Measurements from ENCODE around the gene MANBA. TPM values are rescaled to one million over a fixed set of nuclear protein-coding genes. Genes with fewer than 3 reads are reported as not detected.
A peak's percentile ranks its signal among the peaks of the same experiment; 100 is the strongest.

Gene MANBA
- total RNA-seq, 2 experiments from 2014 or later = 8.7 to 10.0 TPM

DNA sequence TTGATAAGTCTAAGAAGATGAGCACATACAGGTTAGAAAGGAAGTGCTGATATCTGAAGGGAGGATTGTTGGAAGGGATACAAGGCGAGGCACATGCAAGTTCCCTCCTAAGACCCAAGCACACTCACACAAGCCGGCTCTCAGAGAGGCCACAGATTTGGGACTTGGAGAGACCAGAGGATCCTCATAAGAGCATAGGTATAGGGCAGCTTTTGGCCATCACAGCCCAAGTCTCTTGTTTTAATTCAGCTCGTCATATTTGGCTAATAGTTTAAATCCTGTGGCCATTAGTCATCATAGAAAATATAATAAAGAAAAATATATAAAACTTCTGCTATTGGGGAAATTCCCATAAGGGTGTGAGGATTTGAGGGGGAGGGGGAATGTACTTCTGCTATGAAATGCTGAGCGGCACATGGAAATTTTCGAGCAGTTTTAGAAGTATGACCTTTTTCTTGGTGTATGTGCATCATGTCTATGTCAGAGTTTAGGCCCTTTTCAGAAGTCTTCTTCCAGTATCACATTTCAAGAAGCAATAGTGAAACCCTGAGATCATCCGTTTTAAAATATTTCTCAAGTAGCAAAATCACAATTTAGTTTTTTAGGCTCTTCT is 161.9 kb downstream of the MANBA start:
- H3K4me3 Mint-ChIP-seq = peak overlapping the region; percentile 59
- no peaks in the 10 kb centered on the region for H3K27me3 Mint-ChIP-seq
- H3K27ac Mint-ChIP-seq = peak overlapping the region; percentile 96
- H3K9me3 Mint-ChIP-seq = no peaks in the 10 kb centered on the region
- peaks cover 84% of the 10 kb centered on the region for H3K36me3 Mint-ChIP-seq
- H3K4me1 Mint-ChIP-seq = peaks cover 75% of the 10 kb centered on the region
- no peak for DNase-seq

DNA sequence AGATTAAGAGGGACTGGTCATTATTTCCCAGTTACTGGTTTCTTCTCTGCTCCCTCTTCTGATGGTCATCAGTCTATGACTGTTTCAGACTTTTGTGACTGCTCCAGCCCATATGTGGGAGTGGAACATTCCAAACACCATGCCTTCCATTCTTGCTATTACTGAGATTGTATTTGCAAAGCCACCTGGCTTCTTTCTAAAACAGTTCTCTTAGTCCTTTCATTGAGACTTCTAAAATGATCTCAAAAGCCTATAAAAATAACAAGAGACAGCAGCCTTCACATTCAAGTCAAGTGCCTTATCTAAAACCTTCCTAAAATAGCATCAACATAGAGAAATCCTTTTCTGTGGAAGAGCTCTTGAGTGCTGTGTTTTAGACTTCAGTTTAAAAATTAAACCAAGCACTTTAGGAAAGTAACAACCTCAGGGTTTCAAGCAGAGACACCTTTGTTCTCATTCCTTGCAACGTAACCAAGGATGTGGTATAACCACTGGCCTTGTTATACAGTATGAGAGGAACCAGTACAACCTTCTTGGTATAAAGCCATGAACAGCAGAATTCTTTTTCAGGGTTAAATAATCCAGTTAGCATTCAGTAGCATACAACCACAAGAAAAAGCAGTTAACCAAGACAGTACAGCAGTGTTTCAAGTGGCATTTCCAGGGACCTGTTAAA is 162.5 kb downstream of the MANBA start:
- H3K9me3 Mint-ChIP-seq = no peaks in the 10 kb centered on the region
- peak overlapping the region; percentile 96 for H3K27ac Mint-ChIP-seq
- peak overlapping the region; percentile 55 for H3K4me3 Mint-ChIP-seq
- H3K4me1 Mint-ChIP-seq = peaks cover 74% of the 10 kb centered on the region
- H3K27me3 Mint-ChIP-seq = no peaks in the 10 kb centered on the region
- no peak for DNase-seq
- peaks cover 82% of the 10 kb centered on the region for H3K36me3 Mint-ChIP-seq

DNA sequence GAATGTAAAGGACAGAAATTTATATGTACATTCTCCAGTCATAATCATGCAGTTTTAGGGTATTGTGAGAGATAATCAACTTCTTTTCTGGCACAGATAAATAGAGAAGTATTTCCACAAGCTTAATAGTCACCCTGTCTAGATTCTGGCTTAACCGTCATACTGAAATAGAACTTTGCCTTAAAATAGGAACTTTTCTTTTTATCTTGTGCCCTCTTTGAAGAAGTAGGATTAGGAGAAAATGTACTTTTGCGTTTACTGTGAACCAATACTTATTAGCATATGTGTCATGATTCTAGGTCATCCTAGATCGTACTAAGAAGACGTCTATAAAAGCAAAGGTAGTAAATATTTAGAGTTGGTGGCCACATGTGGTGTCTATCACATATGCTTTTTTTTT is 164.2 kb downstream of the MANBA start:
- peaks cover 87% of the 10 kb centered on the region for H3K4me1 Mint-ChIP-seq
- H3K36me3 Mint-ChIP-seq = peaks cover 84% of the 10 kb centered on the region
- no peak overlapping the region for H3K4me3 Mint-ChIP-seq
- H3K9me3 Mint-ChIP-seq = peaks cover 2% of the 10 kb centered on the region
- DNase-seq = no peak
- H3K27me3 Mint-ChIP-seq = no peaks in the 10 kb centered on the region
- H3K27ac Mint-ChIP-seq = peak overlapping the region; percentile 78

DNA sequence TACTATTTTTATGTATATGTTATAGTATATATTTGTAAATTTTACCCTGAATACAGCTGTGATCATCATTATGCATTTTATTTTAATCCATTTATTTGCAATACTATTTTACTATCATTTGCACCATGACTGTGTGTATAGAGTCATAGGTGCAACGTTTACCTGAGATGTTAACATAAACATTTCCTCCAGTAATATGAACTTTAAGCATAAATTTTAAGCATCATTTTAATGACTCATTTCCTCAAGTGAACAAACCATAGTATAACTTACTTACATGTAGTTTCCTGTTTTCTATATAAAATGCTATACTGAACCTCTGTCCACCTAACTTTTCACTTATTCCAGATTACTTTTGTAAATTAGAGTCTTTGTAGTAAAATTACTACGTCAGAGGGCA is 166.8 kb downstream of the MANBA start:
- H3K27me3 Mint-ChIP-seq = no peaks in the 10 kb centered on the region
- no peak for DNase-seq
- H3K36me3 Mint-ChIP-seq = peaks cover 86% of the 10 kb centered on the region
- H3K9me3 Mint-ChIP-seq = peaks cover 6% of the 10 kb centered on the region
- H3K4me1 Mint-ChIP-seq = peaks cover 91% of the 10 kb centered on the region
- H3K4me3 Mint-ChIP-seq = no peak overlapping the region
- H3K27ac Mint-ChIP-seq = peak overlapping the region; percentile 78

DNA sequence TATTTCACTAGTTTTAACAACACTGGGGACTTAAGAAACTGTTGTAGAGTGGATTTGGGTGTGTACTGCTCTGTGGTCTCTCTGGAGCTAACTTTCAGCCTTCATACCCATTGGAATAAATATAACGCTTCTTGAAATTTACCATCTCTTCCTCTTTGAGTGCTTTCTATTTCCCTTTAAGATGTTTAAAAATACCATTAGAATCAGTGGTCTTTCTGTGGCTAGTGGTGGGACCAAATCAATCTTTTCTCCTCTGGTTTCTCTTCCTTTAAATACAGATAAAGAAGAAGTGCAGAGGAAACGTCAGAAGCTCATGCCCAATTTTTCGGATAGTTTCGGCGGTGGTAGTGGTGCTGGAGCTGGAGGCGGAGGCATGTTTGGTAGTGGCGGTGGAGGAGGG is 167.6 kb downstream of the MANBA start:
- peaks cover 6% of the 10 kb centered on the region for H3K9me3 Mint-ChIP-seq
- H3K4me3 Mint-ChIP-seq = no peak overlapping the region
- H3K4me1 Mint-ChIP-seq = peaks cover 87% of the 10 kb centered on the region
- peaks cover 86% of the 10 kb centered on the region for H3K36me3 Mint-ChIP-seq
- H3K27ac Mint-ChIP-seq = peak overlapping the region; percentile 60
- no peaks in the 10 kb centered on the region for H3K27me3 Mint-ChIP-seq
- no peak for DNase-seq

DNA sequence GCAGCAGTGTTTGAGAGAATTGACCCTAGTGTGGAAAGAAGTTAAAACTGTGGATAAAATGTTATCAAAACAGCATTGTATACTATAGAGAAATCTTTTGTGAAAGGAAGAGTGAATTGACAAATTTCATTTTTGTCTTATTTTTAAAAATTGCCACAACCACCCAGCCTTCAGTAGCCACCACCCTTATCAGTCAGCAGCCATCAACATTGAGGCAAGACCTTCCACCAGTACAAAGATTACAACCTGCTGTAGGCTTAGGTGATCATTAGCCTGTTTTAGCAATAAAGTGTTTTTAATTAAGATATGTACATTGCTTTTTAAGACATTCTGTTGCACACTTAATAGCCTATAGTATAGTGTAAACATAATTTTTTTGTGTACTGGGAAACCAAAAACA is 168.5 kb downstream of the MANBA start:
- DNase-seq = no peak
- Mint-ChIP-seq H3K4me1 (peaks cover 87% of the 10 kb centered on the region), H3K9me3 (peaks cover 6% of the 10 kb centered on the region), H3K4me3 (no peak overlapping the region), H3K36me3 (peaks cover 86% of the 10 kb centered on the region), H3K27ac (peak overlapping the region; percentile 60), H3K27me3 (no peaks in the 10 kb centered on the region)

DNA sequence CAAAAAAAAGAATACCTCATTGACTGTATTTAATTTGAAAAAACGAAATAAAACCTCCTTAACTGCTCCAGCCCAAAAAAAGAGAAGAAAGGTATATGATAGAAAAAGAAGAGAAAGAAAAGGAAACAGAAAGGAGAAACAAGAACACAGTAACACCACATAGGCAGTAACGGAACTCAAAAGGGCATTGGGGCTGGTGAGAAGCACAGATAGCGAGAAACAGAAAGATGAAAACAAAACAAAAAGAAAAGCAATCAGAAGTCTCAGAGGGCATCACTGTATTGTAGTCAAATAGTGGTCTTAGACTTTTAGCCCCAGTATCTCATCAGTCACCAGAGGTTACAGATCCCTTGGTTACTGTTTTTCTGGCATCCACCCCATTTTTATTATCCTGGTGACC is 171.0 kb downstream of the MANBA start:
- H3K4me3 Mint-ChIP-seq = peak overlapping the region; percentile 6
- H3K36me3 Mint-ChIP-seq = peaks cover 88% of the 10 kb centered on the region
- no peaks in the 10 kb centered on the region for H3K27me3 Mint-ChIP-seq
- H3K27ac Mint-ChIP-seq = peak overlapping the region; percentile 89
- DNase-seq = no peak
- peaks cover 93% of the 10 kb centered on the region for H3K4me1 Mint-ChIP-seq
- peaks cover 6% of the 10 kb centered on the region for H3K9me3 Mint-ChIP-seq

DNA sequence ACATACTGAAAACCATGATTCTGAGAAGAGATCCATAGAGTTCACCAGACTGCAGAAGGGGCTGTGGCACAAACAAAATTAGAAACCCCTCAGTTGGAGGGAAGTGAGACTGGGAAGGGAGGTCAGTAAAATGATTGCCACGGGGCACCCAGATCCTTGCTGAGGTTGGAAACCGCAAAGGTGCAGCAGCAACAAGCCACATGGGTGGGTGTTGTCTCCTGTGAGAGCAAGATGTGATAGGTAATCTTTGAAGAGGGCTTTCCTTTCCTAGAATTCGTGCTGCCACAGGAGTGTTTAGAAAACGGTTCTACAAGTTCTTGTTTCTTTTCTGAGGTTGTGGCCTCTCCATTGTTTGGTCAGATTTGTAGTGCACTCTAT is 174.1 kb downstream of the MANBA start:
- no peaks in the 10 kb centered on the region for H3K27me3 Mint-ChIP-seq
- H3K9me3 Mint-ChIP-seq = peaks cover 3% of the 10 kb centered on the region
- H3K36me3 Mint-ChIP-seq = peaks cover 88% of the 10 kb centered on the region
- H3K4me1 Mint-ChIP-seq = peaks cover 89% of the 10 kb centered on the region
- H3K4me3 Mint-ChIP-seq = peak overlapping the region; percentile 51
- H3K27ac Mint-ChIP-seq = peak overlapping the region; percentile 86
- DNase-seq = peak; percentile 68

DNA sequence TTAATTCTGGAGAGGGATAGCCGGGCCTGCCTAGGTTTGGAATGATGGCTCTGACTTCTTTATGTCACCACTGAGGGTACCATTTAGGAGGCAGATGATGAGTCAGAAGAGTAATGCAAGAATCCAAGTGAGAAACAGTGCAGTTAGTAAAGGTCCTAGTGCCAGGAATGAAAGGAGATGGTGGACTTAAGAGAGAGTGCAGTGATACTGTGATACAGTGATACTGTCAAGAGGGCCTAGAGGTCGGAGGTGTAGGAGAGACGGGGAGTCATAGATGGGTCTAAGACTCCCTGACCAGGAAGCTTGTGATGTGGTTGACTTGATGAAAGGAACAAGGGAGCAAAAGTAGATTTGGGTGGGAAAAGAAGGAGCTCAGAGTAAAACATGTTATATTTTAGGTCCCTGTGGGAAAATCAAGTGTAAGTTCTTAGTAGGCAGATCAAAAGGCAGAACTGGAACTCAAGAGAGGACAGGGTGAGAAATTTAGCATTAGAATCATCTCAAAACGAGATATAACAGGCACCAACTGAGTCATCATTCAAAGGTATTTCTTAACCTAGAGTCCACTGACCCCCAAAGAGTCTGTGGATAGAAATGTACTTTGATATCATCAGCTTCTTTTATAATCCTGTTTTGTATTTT is 174.6 kb downstream of the MANBA start:
- H3K4me3 Mint-ChIP-seq = peak overlapping the region; percentile 18
- H3K9me3 Mint-ChIP-seq = peaks cover 3% of the 10 kb centered on the region
- peak overlapping the region; percentile 86 for H3K27ac Mint-ChIP-seq
- H3K27me3 Mint-ChIP-seq = no peaks in the 10 kb centered on the region
- no peak for DNase-seq
- H3K36me3 Mint-ChIP-seq = peaks cover 84% of the 10 kb centered on the region
- peaks cover 86% of the 10 kb centered on the region for H3K4me1 Mint-ChIP-seq

DNA sequence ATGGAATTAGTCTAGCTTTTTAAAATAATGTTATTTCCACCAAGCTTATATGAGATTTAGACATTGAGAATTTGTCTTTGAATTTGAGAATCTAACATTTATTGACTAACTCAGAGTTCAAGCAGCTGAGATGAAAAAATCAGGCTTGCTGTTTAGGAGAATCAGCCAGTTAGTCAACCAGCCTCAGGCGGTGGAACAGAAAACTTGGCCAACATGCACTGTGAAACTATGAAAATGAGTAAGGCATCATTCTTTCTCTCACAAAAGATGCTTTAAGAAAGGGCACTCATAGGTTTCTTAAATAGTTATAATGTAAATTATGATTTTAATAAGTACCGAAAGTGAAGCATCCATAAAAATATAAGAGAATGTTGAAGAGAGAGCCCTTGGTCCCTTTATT is 175.4 kb downstream of the MANBA start:
- peaks cover 81% of the 10 kb centered on the region for H3K4me1 Mint-ChIP-seq
- H3K4me3 Mint-ChIP-seq = peak overlapping the region; percentile 18

DNA sequence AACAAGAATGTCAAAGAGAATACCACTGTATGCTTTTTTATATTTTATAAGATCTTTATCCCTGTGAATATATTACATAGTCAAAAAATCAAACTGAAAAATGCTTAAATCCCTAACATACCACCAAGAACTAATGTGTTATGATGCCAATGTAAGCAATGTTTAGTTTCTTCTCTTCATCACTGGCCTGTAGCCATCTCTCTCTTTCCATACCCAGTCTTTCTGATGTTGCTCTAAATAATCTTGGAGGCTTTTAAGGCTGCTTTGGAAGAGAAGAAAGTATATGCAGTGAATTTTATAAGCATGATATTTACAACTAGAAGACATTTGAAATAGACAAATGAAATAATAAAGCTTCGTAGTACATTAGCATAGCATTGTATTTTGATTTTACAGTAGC is 176.7 kb downstream of the MANBA start:
- Mint-ChIP-seq H3K4me1 (peaks cover 80% of the 10 kb centered on the region), H3K36me3 (peaks cover 79% of the 10 kb centered on the region), H3K27ac (peak overlapping the region; percentile 48), H3K4me3 (no peak overlapping the region), H3K27me3 (no peaks in the 10 kb centered on the region), H3K9me3 (no peaks in the 10 kb centered on the region)
- DNase-seq = no peak

More for the DNA sequence above, 175.4 kb downstream of the MANBA start:
- Mint-ChIP-seq H3K27me3 (no peaks in the 10 kb centered on the region), H3K9me3 (peaks cover 2% of the 10 kb centered on the region), H3K36me3 (peaks cover 81% of the 10 kb centered on the region), H3K27ac (peak overlapping the region; percentile 86)
- DNase-seq = peak; percentile 30

Other genes starting within 250 kb of the MANBA start
- gene UBE2D3, start 66.6 kb upstream of the MANBA start, total RNA-seq = 100 to 1,000 TPM; 477 to 516 TPM
- 10 to 100 TPM; 41.5 to 41.8 TPM for gene CISD2, start 108.0 kb upstream of the MANBA start, total RNA-seq